GM12878 (cell line): ENCODE measurements around the gene LY9. TPM values are rescaled to one million over a fixed set of nuclear protein-coding genes. Genes with fewer than 3 reads are reported as not detected.

ENCODE experiments used
- ATAC-seq: fragments of 200-7000 bp; cut with Tn5 transposase; 3 replicates; pipeline ENCODE4 v1.9.1; 2020; ENCODE audit warnings: mild to moderate bottlenecking, moderate library complexity
- BruUV-seq: library from RNA; stranded (reverse); fragments of 400-500 nt; replicated peaks from 2 replicates; lab custom pipeline; 2021; lab: Mats Ljungman, UMichigan
- CTCF ChIA-PET: fragments of 300-600 bp; sonication (Branson Sonifier 250); formaldehyde crosslinking; extraction: SDS; loops from one replicate; lab custom pipeline; 2021; ENCODE audit warnings: inconsistent platforms; lab: Yijun Ruan, JAX
- POLR2A ChIA-PET: fragments of 350-600 bp; formaldehyde crosslinking; extraction: SDS; loops from one replicate; lab custom pipeline; 2021; ENCODE audit warnings: inconsistent platforms; lab: Charles Lee
- RAD21 ChIA-PET: fragments of 300-600 bp; sonication (Branson Sonifier 250); formaldehyde crosslinking; loops from one replicate; lab custom pipeline; 2023; ENCODE audit warnings: antibody characterized with exemption; ENCODE audit not compliant: unreplicated experiment; lab: Charles Lee
- SMC1A ChIA-PET: fragments of 300-600 bp; sonication (Branson Sonifier 250); formaldehyde crosslinking; loops from one replicate; lab custom pipeline; 2023; ENCODE audit not compliant: unreplicated experiment, uncharacterized antibody; lab: Charles Lee
- DNase-seq: peaks from one replicate; pipeline ENCODE4 v3.0.0-alpha.2; 2011; ENCODE audit warnings: low read depth, low spot score
- FAIRE-seq: peaks from 3 replicates; lab custom pipeline; 2011; peaks lifted over from hg19 to GRCh38; lab: Jason Lieb, UNC
- H2AFZ ChIP-seq: 2 replicates; pipeline ENCODE4 v1.6.0; 2011; ENCODE audit warnings: low read depth, low read length, control low read depth; ENCODE audit not compliant: control insufficient read depth
- H3K27ac ChIP-seq: 2 replicates; pipeline ENCODE4 v1.5.1; 2011; ENCODE audit warnings: control low read depth; ENCODE audit not compliant: control insufficient read depth, insufficient read depth
- H3K27me3 ChIP-seq, 2 experiments: replicated peaks in 1 of 2; 2 replicates each; pipeline versions ENCODE4 v1.6.0 to v1.6.1; 2011; ENCODE audit warnings: low read length in 1 of 2; ENCODE audit not compliant: control insufficient read depth in 2 of 2, insufficient read depth in 2 of 2
- H3K36me3 ChIP-seq, 2 experiments: 2 replicates each; pipeline ENCODE4 v1.5.1; 2011; ENCODE audit warnings: low read length in 1 of 2; ENCODE audit not compliant: control insufficient read depth in 2 of 2, insufficient read depth in 2 of 2
- H3K4me1 ChIP-seq: 2 replicates; pipeline ENCODE4 v1.6.1; 2011; ENCODE audit warnings: mild to moderate bottlenecking, low read length, moderate library complexity, mixed read lengths; ENCODE audit not compliant: control insufficient read depth, insufficient read depth
- H3K4me2 ChIP-seq: 2 replicates; pipeline ENCODE4 v1.6.0; 2011; ENCODE audit warnings: control low read depth; ENCODE audit not compliant: control insufficient read depth, insufficient read depth
- H3K4me3 ChIP-seq: fragments of 200-600 bp; sonication (generic); 2 replicates; pipeline ENCODE4 v1.5.1; 2016
- H3K79me2 ChIP-seq: 2 replicates; pipeline ENCODE4 v1.6.0; 2011; ENCODE audit warnings: low read length; ENCODE audit not compliant: control insufficient read depth, insufficient read depth
- H3K9ac ChIP-seq: 2 replicates; pipeline ENCODE4 v1.8.0; 2011; ENCODE audit warnings: low read length, control low read depth, mixed read lengths; ENCODE audit not compliant: control insufficient read depth, insufficient read depth
- H3K9me3 ChIP-seq: replicated peaks from 3 replicates; pipeline ENCODE4 v1.5.1; 2011; ENCODE audit warnings: mild to moderate bottlenecking, low read length; ENCODE audit not compliant: control insufficient read depth, insufficient read depth
- H4K20me1 ChIP-seq: 2 replicates; pipeline ENCODE4 v1.6.0; 2011; ENCODE audit not compliant: control insufficient read depth, insufficient read depth
- GABPA ChIP-seq: IDR thresholded peaks from 2 replicates; pipeline ENCODE4 v1.6.1; 2014; ENCODE audit warnings: antibody characterized with exemption, low read depth, mild to moderate bottlenecking, inconsistent platforms
- IKZF1 ChIP-seq: fragments of 450-650 bp; conservative IDR thresholded peaks from 2 replicates; pipeline ENCODE4 v1.6.1; 2017; ENCODE audit warnings: antibody characterized with exemption, mild to moderate bottlenecking
- IKZF2 ChIP-seq, 2 experiments: fragments of 450-650 bp; IDR thresholded peaks; 2 replicates each; pipeline ENCODE4 v1.6.1; 2017; ENCODE audit warnings: mild to moderate bottlenecking in 2 of 2, moderate library complexity in 2 of 2
- RUNX3 ChIP-seq: IDR thresholded peaks from 2 replicates; pipeline ENCODE4 v1.6.1; 2012; ENCODE audit warnings: low read length, inconsistent platforms
- SPI1 ChIP-seq: IDR thresholded peaks from 2 replicates; pipeline ENCODE4 v1.6.1; 2011; ENCODE audit warnings: low read depth, mild to moderate bottlenecking, low read length, moderate library complexity, borderline replicate concordance; ENCODE audit not compliant: insufficient read depth
- WGBS: methylation state at CpG from one replicate; pipeline ENCODE4 v1.1.6; 2016; ENCODE audit warnings: low lambda C conversion rate; ENCODE audit not compliant: insufficient replicate concordance, insufficient coverage; ENCODE audit errors: missing lambda C conversion rate; 5-methylcytosine and 5-hydroxymethylcytosine counted together
- in situ Hi-C: fragments of 300-500 bp; cut with MboI; formaldehyde crosslinking; loops from 9 replicates; pipeline ENCODE4 v1.14.3; 2018; ENCODE audit warnings: mixed read lengths
- intact Hi-C: fragments of 100-400 bp; cut with micrococcal nuclease; formaldehyde crosslinking; loops from one replicate; pipeline ENCODE4 v1.14.2; 2022; ENCODE audit not compliant: unreplicated experiment
- polyA plus RNA-seq, 11 experiments: library from polyadenylated mRNA; depleted of rRNA in 4 of 11; unstranded in 6 of 11; stranded (reverse) in 5 of 11; fragments of >200 nt; fragmentation: Nextera tagmentation in 4 of 11; fragmentation: Illumina TruSeq in 1 of 11; extraction: Ambion mirVana in 4 of 11; extraction: Trizol in 1 of 11; gene quantifications; 1 replicate in 1 of 11; 2 replicates in 10 of 11; pipeline versions ENCODE4 v1.2.1 to v1.2.3, GENCODE V29; 2011 to 2016; ENCODE audit warnings: inconsistent platforms in 2 of 11, missing spikeins in 2 of 11, low read depth in 1 of 11
- total RNA-seq, 4 experiments: library from RNA; depleted of rRNA in 3 of 4; stranded (reverse); fragments of >200 nt in 3 of 4; fragmentation: Illumina TruSeq in 1 of 4; extraction: Trizol in 1 of 4; gene quantifications; 2 replicates each; pipeline versions ENCODE4 v1.2.1 to v1.2.3, GENCODE V29; 2013 to 2021
- TF ChIP-seq, protein P1 (sequence below): fragments of 450-650 bp; IDR thresholded peaks from 2 replicates; pipeline ENCODE4 v1.6.1; 2017; ENCODE audit warnings: low read depth, mild to moderate bottlenecking, moderate library complexity

The LY9 gene
- total and polyA plus RNA-seq, 10 of the 15 experiments (the other 5 are each of a cell fraction or from before 2014, with no cell fraction given), result 2.7 to 12.5 (median 9.0) TPM

DNA sequence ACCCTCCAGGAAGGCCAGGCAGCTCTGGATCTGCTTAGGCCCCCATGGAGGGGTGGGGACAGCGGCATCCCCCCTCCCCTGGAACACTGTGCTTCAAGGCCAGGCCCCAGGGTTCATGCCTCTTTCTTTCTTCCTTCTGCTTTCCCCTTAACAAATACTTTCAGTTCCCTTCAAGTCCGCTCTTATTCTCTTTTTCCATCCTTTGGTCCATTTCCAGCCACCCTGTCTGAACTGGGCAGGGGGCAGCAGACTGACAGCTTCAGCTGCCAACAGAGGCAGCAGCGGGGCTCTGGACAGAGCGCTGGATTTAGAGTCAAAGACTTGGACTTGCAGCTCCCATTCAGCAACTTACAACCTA, 67.8 kb downstream of the LY9 start:
- RAD21 ChIA-PET, result interaction anchor here (1.0 to 4.6 kb wide), 10 partner anchors 8 to 199 kb away, joined by 3 to 24 read pairs (median 10); no protein-coding TSS in a partner anchor
- in situ Hi-C loops (no loop called here), intact Hi-C loops (no loop called here)
- no peak overlapping the region for H3K4me3 ChIP-seq
- H2AFZ ChIP-seq, result no peak overlapping the region
- no peaks in the 10 kb centered on the region for H3K79me2 ChIP-seq
- DNase-seq, result no peak
- ATAC-seq, result 0 out of 3 replicates have a peak, but pooled peaks have one; percentile 6
- H3K36me3 ChIP-seq, result no peaks in the 10 kb centered on the region
- H3K27me3 ChIP-seq, result no peaks in the 10 kb centered on the region
- SMC1A ChIA-PET, result interaction anchor here (0.8 to 6.7 kb wide), 13 partner anchors 8 to 96 kb away, joined by 3 to 41 read pairs (median 10); partner anchors contain the start of gene ITLN2
- H4K20me1 ChIP-seq, result no peaks in the 10 kb centered on the region
- no peak overlapping the region for H3K4me2 ChIP-seq
- peaks cover 15% of the 10 kb centered on the region for H3K4me1 ChIP-seq
- TF ChIP-seq GABPA (no peak), IKZF2 (IDR thresholded peaks at IDR 0.05) (peak; percentile 25 to 51; a peak in 2 of 4 replicates), IKZF1 (peak; percentile 42; the same call in 1 of the 2 replicates), RUNX3 (no peak), SPI1 (peak; percentile 34; the same call in 1 of the 2 replicates)
- TF ChIP-seq, protein P1, sequence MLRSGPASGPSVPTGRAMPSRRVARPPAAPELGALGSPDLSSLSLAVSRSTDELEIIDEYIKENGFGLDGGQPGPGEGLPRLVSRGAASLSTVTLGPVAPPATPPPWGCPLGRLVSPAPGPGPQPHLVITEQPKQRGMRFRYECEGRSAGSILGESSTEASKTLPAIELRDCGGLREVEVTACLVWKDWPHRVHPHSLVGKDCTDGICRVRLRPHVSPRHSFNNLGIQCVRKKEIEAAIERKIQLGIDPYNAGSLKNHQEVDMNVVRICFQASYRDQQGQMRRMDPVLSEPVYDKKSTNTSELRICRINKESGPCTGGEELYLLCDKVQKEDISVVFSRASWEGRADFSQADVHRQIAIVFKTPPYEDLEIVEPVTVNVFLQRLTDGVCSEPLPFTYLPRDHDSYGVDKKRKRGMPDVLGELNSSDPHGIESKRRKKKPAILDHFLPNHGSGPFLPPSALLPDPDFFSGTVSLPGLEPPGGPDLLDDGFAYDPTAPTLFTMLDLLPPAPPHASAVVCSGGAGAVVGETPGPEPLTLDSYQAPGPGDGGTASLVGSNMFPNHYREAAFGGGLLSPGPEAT, result 0 out of 2 replicates have a peak, but pooled peaks have one; percentile 21
- H3K9ac ChIP-seq, result no peak overlapping the region
- FAIRE-seq, result no peak
- CTCF ChIA-PET, result interaction anchor here (0.7 to 7.0 kb wide), 14 partner anchors 11 to 93 kb away, joined by 3 to 99 read pairs (median 4); no protein-coding TSS in a partner anchor
- H3K27ac ChIP-seq, result no peak overlapping the region
- POLR2A ChIA-PET, result interaction anchor here (0.6 to 3.8 kb wide), 5 partner anchors 8 to 87 kb away, joined by 3 to 13 read pairs (median 4); no protein-coding TSS in a partner anchor
- no peaks in the 10 kb centered on the region for H3K9me3 ChIP-seq
- no TSS peak for BruUV-seq
- 83% methylated on average over 4 of the region's 4 CpGs for WGBS
